GM13977 (cell line): ENCODE data around the gene TPD52L1.

Experiments used
- DNase-seq: peaks from one replicate; pipeline ENCODE4 v3.0.0; 2012; ENCODE audit warnings: low spot score
- CTCF ChIP-seq: IDR thresholded peaks from 2 replicates; pipeline ENCODE4 v1.5.1; 2012; ENCODE audit warnings: mild to moderate bottlenecking, control low read depth; ENCODE audit not compliant: insufficient read depth; ENCODE audit errors: extremely low read depth, missing control alignments
- in situ Hi-C: fragments of 300-500 bp; cut with MboI; formaldehyde crosslinking; loops from one replicate; pipeline ENCODE4 v1.12.0; 2022; ENCODE audit warnings: low sequenced_read_pairs, low pct_unique_long_range_greater_than_20kb, mixed read lengths, inconsistent platforms; ENCODE audit not compliant: unreplicated experiment

Gene TPD52L1

GRCh38 chr6:125299257-125299656, 145.7 kb downstream of the TPD52L1 start:
- no peak for DNase-seq
- in situ Hi-C loops: no loop called here
- no peak for TF ChIP-seq CTCF

GRCh38 chr6:125300992-125301434, 147.4 kb downstream of the TPD52L1 start:
- in situ Hi-C loops: loop anchor here (25.0 kb wide), 2 partner anchors 211 to 661 kb away; partner anchors contain the start of gene HINT3
- TF ChIP-seq CTCF: no peak
- DNase-seq: peak; percentile 32

- TF ChIP-seq CTCF: no peak
- peak; percentile 75 for DNase-seq
- in situ Hi-C loops: loop anchor here (25.0 kb wide), 2 partner anchors 211 to 661 kb away; partner anchors contain the start of gene HINT3
Observed at GRCh38 chr6:125301435-125302391, 148.1 kb downstream of the TPD52L1 start, which contains the start of gene HDDC2. Gene HDDC2, minus strand, starts transcription at chr6:125301967. Its CDS starts 35 bp downstream, at chr6:125301932.

DNA sequence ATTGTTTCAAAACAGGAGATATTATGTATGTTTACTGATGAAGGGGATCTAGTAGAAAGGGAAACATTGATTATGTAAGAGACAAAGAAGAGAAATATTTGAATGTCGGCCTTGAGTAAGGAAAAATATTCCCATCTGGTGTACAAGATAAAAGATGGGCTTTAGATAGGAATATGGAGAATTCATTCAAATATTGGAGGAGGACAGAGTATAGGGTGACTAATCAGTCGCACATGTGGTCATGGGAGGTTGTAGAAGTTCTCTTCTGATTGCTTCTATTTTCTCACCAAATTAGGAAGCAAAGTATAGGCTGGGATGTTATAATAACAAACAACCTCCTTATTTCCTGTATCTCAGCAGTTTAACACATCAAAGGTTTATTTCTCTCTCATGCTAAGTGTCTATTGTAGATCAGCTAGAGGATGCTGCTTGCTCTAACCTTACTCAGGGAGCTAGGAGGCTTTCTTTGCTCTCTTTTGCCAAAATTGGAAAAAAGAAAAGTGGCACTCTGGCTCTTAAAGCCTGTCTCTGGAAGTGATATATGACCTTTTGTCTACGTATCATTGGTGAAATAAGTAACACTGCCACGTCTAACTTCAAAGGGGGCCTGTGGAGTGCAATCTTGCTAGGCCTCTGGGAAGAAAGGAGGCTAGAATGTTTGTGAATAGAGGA, 149.4 kb downstream of the TPD52L1 start:
- no peak for DNase-seq

DNA sequence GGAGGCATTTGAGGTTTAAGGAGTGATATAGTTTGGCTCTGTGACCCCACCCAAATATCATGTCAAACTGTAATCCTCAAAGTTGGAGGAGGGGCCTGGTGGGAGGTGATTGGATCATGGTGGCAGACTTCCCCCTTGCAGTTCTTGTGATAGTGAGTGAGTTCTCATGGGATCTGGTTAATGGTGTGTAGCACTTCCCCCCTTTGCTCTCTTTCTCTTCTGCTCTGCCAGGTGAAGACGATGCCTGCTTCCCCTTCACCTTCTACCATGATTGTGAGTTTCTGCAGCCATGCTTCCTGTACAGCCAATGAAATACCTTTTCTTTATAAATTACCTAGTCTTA, 149.9 kb downstream of the TPD52L1 start:
- no peak for TF ChIP-seq CTCF
- in situ Hi-C loops: loop anchor here (25.0 kb wide), 2 partner anchors 209 to 659 kb away; partner anchors contain the start of gene HINT3
- no peak for DNase-seq

More for the DNA sequence above, 149.4 kb downstream of the TPD52L1 start:
- in situ Hi-C loops: loop anchor here (25.0 kb wide), 2 partner anchors 209 to 659 kb away; partner anchors contain the start of gene HINT3
- no peak for TF ChIP-seq CTCF

DNA sequence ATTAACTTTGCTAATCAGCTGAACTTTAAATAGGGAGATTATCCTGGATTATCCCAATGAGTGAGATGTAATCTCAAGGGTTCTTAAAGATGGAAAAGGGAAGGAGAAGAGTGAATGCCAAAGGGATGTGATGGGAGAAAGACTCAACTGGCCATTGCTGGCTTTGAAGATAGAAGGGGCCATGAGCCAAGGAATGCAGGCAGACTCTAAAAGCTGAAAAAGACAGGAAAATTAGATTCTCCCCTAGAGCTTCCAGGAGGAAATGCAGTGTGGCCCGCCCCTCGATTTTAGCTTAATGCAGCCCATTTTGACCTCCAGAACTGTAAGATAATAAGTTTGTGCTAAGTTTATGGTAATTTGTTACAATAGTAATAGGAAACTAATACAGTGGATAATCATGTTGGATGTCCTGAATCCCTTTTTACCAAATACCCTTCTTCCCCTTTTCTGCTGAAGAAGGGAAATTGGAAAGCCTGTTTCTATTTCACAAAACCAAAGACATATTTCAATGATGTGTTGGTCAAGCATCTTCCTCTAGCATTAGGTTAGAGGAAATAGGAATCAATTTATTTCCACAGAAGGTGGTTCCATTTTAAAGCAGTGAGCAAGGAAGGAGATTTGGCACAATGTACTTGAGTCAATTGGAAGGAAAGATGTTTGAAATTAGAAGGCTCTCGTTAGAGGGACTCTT, 151.5 kb downstream of the TPD52L1 start:
- no peak for TF ChIP-seq CTCF
- in situ Hi-C loops: loop anchor here (25.0 kb wide), 2 partner anchors 207 to 657 kb away; partner anchors contain the start of gene HINT3
- no peak for DNase-seq
